ENCODE data around the gene GPS1.
"Not testable (repeated sequence)": the region's sequence is repeated elsewhere in the genome, so short reads cannot be mapped to it uniquely, and the experiment has no call there.

The GPS1 gene

GRCh38 chr17:82037889-82038195, 13.9 kb upstream of the GPS1 start:
- H3K36me3 ChIP-seq (ENCODE audit: control insufficient read depth in 4 of 4, insufficient read depth in 4 of 4, low read length in 3 of 4): peaks cover 0 to 14% (median 2%) of the 10 kb centered on the region in 4 experiments
- 8% methylated on average over 10 of the region's 10 CpGs for WGBS (ENCODE audit: insufficient coverage)
- no peaks in the 10 kb centered on the region for H3K9me3 ChIP-seq (ENCODE audit: control extremely low read depth in 1 of 5, control insufficient read depth in 4 of 5, insufficient read depth in 2 of 5, low read depth in 1 of 5, low read length in 4 of 5)
- H3K27me3 ChIP-seq (replicated peaks in 2 of 5; ENCODE audit: control insufficient read depth in 4 of 5, insufficient read depth in 5 of 5, low read length in 4 of 5): no peaks in the 10 kb centered on the region
- peaks cover 0 to 17% (median 15%) of the 10 kb centered on the region in 4 experiments for H3K4me1 ChIP-seq (ENCODE audit: control extremely low read depth in 1 of 4, control insufficient read depth in 4 of 4, insufficient read depth in 4 of 4, low read length in 3 of 4)
- CTCF ChIA-PET: interaction anchor here (0.8 to 1.6 kb wide), 15 partner anchors 8 to 163 kb away, joined by 3 to 8 read pairs (median 3); partner anchors contain the start of gene DUS1L
- DNase-seq: no peak
- peak overlapping the region in 6 of 7 experiments; percentile 35 to 83 (median 72) for H3K4me3 ChIP-seq (ENCODE audit: control insufficient read depth in 1 of 7, extremely low read depth in 1 of 7, insufficient read depth in 4 of 7, low read depth in 2 of 7, low read length in 6 of 7)
- POLR2A ChIA-PET: interaction anchor here (0.8 to 1.0 kb wide), 3 partner anchors 60 to 61 kb away, joined by 3 to 5 read pairs (median 4); partner anchors contain the start of genes ASPSCR1 and FASN
- no peak overlapping the region for H3K27ac ChIP-seq (ENCODE audit: insufficient read depth in 1 of 2, low read depth in 1 of 2, low read length in 2 of 2, poor library complexity in 1 of 2, severe bottlenecking in 2 of 2)

- POLR2A ChIA-PET; DNase-seq; H3K27ac ChIP-seq (ENCODE audit: insufficient read depth in 1 of 2, low read depth in 1 of 2, low read length in 2 of 2, poor library complexity in 1 of 2, severe bottlenecking in 2 of 2); H3K9me3 ChIP-seq (ENCODE audit: control extremely low read depth in 1 of 5, control insufficient read depth in 4 of 5, insufficient read depth in 2 of 5, low read depth in 1 of 5, low read length in 4 of 5); H3K4me3 ChIP-seq (ENCODE audit: control insufficient read depth in 1 of 7, extremely low read depth in 1 of 7, insufficient read depth in 4 of 7, low read depth in 2 of 7, low read length in 6 of 7); H3K27me3 ChIP-seq (replicated peaks in 2 of 5; ENCODE audit: control insufficient read depth in 4 of 5, insufficient read depth in 5 of 5, low read length in 4 of 5): not testable (repeated sequence)
- peaks cover 0 to 14% (median 2%) of the 10 kb centered on the region in 4 experiments for H3K36me3 ChIP-seq (ENCODE audit: control insufficient read depth in 4 of 4, insufficient read depth in 4 of 4, low read length in 3 of 4)
- 91% methylated on average over 10 of the region's 16 CpGs for WGBS (ENCODE audit: insufficient coverage)
- peaks cover 0 to 17% (median 15%) of the 10 kb centered on the region in 4 experiments for H3K4me1 ChIP-seq (ENCODE audit: control extremely low read depth in 1 of 4, control insufficient read depth in 4 of 4, insufficient read depth in 4 of 4, low read length in 3 of 4)
- CTCF ChIA-PET: interaction anchor here (0.8 to 1.1 kb wide), 3 partner anchors 9 to 27 kb away, joined by 3 to 4 read pairs (median 3); no protein-coding TSS in a partner anchor
Observed at GRCh38 chr17:82038796-82039409, 12.8 kb upstream of the GPS1 start.

GRCh38 chr17:82039695-82040299, 11.9 kb upstream of the GPS1 start:
- H3K4me1 ChIP-seq (ENCODE audit: control extremely low read depth in 1 of 4, control insufficient read depth in 4 of 4, insufficient read depth in 4 of 4, low read length in 3 of 4): peaks cover 0 to 17% (median 15%) of the 10 kb centered on the region in 4 experiments
- peaks cover 0 to 14% (median 0%) of the 10 kb centered on the region in 4 experiments for H3K36me3 ChIP-seq (ENCODE audit: control insufficient read depth in 4 of 4, insufficient read depth in 4 of 4, low read length in 3 of 4)
- no peak for DNase-seq
- CTCF ChIA-PET: interaction anchor here (0.6 to 2.6 kb wide), 3 partner anchors 9 to 432 kb away, joined by 3 to 7 read pairs (median 3); partner anchors contain the start of gene RAC3
- POLR2A ChIA-PET: no interaction called here
- H3K27ac ChIP-seq (ENCODE audit: insufficient read depth in 1 of 2, low read depth in 1 of 2, low read length in 2 of 2, poor library complexity in 1 of 2, severe bottlenecking in 2 of 2): no peak overlapping the region
- no peaks in the 10 kb centered on the region for H3K27me3 ChIP-seq (replicated peaks in 2 of 5; ENCODE audit: control insufficient read depth in 4 of 5, insufficient read depth in 5 of 5, low read length in 4 of 5)
- WGBS (ENCODE audit: insufficient coverage): 91% methylated on average over 8 of the region's 8 CpGs
- H3K4me3 ChIP-seq (ENCODE audit: control insufficient read depth in 1 of 7, extremely low read depth in 1 of 7, insufficient read depth in 4 of 7, low read depth in 2 of 7, low read length in 6 of 7): no peak overlapping the region
- no peaks in the 10 kb centered on the region for H3K9me3 ChIP-seq (ENCODE audit: control extremely low read depth in 1 of 5, control insufficient read depth in 4 of 5, insufficient read depth in 2 of 5, low read depth in 1 of 5, low read length in 4 of 5)

- POLR2A ChIA-PET: no interaction called here
Observed at GRCh38 chr17:82041144-82041814, 10.4 kb upstream of the GPS1 start.

GRCh38 chr17:82042649-82043048, 9.0 kb upstream of the GPS1 start:
- no peaks in the 10 kb centered on the region for H3K9me3 ChIP-seq (ENCODE audit: control extremely low read depth in 1 of 5, control insufficient read depth in 4 of 5, insufficient read depth in 2 of 5, low read depth in 1 of 5, low read length in 4 of 5)
- H3K27ac ChIP-seq (ENCODE audit: insufficient read depth in 1 of 2, low read depth in 1 of 2, low read length in 2 of 2, poor library complexity in 1 of 2, severe bottlenecking in 2 of 2): no peak overlapping the region
- DNase-seq: no peak
- 86% methylated on average over 4 of the region's 9 CpGs for WGBS (ENCODE audit: insufficient coverage)
- no peaks in the 10 kb centered on the region for H3K27me3 ChIP-seq (replicated peaks in 2 of 5; ENCODE audit: control insufficient read depth in 4 of 5, insufficient read depth in 5 of 5, low read length in 4 of 5)
- no peak overlapping the region for H3K4me3 ChIP-seq (ENCODE audit: control insufficient read depth in 1 of 7, extremely low read depth in 1 of 7, insufficient read depth in 4 of 7, low read depth in 2 of 7, low read length in 6 of 7)
- POLR2A ChIA-PET: no interaction called here
- CTCF ChIA-PET: interaction anchor here (1.0 to 2.6 kb wide), 2 partner anchors 12 to 79 kb away, joined by 3 to 7 read pairs; partner anchors contain the start of gene RAC3
- H3K36me3 ChIP-seq (ENCODE audit: control insufficient read depth in 4 of 4, insufficient read depth in 4 of 4, low read length in 3 of 4): peaks cover 0 to 10% (median 6%) of the 10 kb centered on the region in 4 experiments
- peaks cover 0 to 7% (median 5%) of the 10 kb centered on the region in 4 experiments for H3K4me1 ChIP-seq (ENCODE audit: control extremely low read depth in 1 of 4, control insufficient read depth in 4 of 4, insufficient read depth in 4 of 4, low read length in 3 of 4)

More at GRCh38 chr17:82041144-82041814, 10.4 kb upstream of the GPS1 start:
- Histone ChIP-seq H3K4me1 (ENCODE audit: control extremely low read depth in 1 of 4, control insufficient read depth in 4 of 4, insufficient read depth in 4 of 4, low read length in 3 of 4) (peaks cover 0 to 14% (median 13%) of the 10 kb centered on the region in 4 experiments), H3K9me3 (ENCODE audit: control extremely low read depth in 1 of 5, control insufficient read depth in 4 of 5, insufficient read depth in 2 of 5, low read depth in 1 of 5, low read length in 4 of 5) (no peaks in the 10 kb centered on the region), H3K4me3 (ENCODE audit: control insufficient read depth in 1 of 7, extremely low read depth in 1 of 7, insufficient read depth in 4 of 7, low read depth in 2 of 7, low read length in 6 of 7) (no peak overlapping the region), H3K36me3 (ENCODE audit: control insufficient read depth in 4 of 4, insufficient read depth in 4 of 4, low read length in 3 of 4) (no peaks in the 10 kb centered on the region), H3K27ac (ENCODE audit: insufficient read depth in 1 of 2, low read depth in 1 of 2, low read length in 2 of 2, poor library complexity in 1 of 2, severe bottlenecking in 2 of 2) (no peak overlapping the region), H3K27me3 (replicated peaks in 2 of 5; ENCODE audit: control insufficient read depth in 4 of 5, insufficient read depth in 5 of 5, low read length in 4 of 5) (no peaks in the 10 kb centered on the region)
- no peak for DNase-seq
- CTCF ChIA-PET: interaction anchor here (1.0 to 2.6 kb wide), 3 partner anchors 11 to 82 kb away, joined by 3 to 7 read pairs (median 3); partner anchors contain the start of gene RAC3
- 82% methylated on average over 10 of the region's 17 CpGs for WGBS (ENCODE audit: insufficient coverage)

GRCh38 chr17:82043507-82043906, 8.2 kb upstream of the GPS1 start:
- Histone ChIP-seq H3K27ac (ENCODE audit: insufficient read depth in 1 of 2, low read depth in 1 of 2, low read length in 2 of 2, poor library complexity in 1 of 2, severe bottlenecking in 2 of 2) (no peak overlapping the region), H3K9me3 (ENCODE audit: control extremely low read depth in 1 of 5, control insufficient read depth in 4 of 5, insufficient read depth in 2 of 5, low read depth in 1 of 5, low read length in 4 of 5) (no peaks in the 10 kb centered on the region), H3K36me3 (ENCODE audit: control insufficient read depth in 4 of 4, insufficient read depth in 4 of 4, low read length in 3 of 4) (peaks cover 0 to 19% (median 10%) of the 10 kb centered on the region in 4 experiments), H3K4me1 (ENCODE audit: control extremely low read depth in 1 of 4, control insufficient read depth in 4 of 4, insufficient read depth in 4 of 4, low read length in 3 of 4) (peaks cover 0 to 2% (median 0%) of the 10 kb centered on the region in 4 experiments), H3K27me3 (replicated peaks in 2 of 5; ENCODE audit: control insufficient read depth in 4 of 5, insufficient read depth in 5 of 5, low read length in 4 of 5) (no peaks in the 10 kb centered on the region), H3K4me3 (ENCODE audit: control insufficient read depth in 1 of 7, extremely low read depth in 1 of 7, insufficient read depth in 4 of 7, low read depth in 2 of 7, low read length in 6 of 7) (no peak overlapping the region)
- WGBS (ENCODE audit: insufficient coverage): 88% methylated on average over 14 of the region's 16 CpGs
- POLR2A ChIA-PET: no interaction called here
- DNase-seq: no peak
- CTCF ChIA-PET: interaction anchor here (0.8 kb wide), 1 partner anchor 19 kb away, joined by 3 read pairs; no protein-coding TSS in a partner anchor
